Measurements from ENCODE around the gene ARL14EPL.
"Not testable (repeated sequence)": the region's sequence is repeated elsewhere in the genome, so short reads cannot be mapped to it uniquely, and the experiment has no call there.

ARL14EPL gene

DNA sequence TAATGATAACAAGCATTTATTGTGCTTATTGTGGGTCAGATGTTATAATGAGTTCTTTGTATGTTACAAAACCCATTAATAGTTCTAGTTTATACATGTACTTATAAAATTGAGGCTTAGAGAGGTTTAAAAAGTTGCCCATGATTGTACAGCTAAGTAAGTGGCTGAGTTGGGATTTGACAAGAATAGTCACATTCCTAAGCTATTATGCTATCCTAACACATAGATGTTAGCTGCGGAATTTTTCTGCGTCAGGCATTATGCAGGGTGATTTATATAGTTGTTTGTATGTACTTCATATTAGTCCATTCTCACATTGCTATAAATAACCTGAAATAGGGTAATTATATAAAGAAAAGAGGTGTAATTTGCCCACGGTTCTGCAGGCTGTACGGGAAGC lies 65.0 kb downstream of the ARL14EPL start:
- TF ChIP-seq, protein P1, sequence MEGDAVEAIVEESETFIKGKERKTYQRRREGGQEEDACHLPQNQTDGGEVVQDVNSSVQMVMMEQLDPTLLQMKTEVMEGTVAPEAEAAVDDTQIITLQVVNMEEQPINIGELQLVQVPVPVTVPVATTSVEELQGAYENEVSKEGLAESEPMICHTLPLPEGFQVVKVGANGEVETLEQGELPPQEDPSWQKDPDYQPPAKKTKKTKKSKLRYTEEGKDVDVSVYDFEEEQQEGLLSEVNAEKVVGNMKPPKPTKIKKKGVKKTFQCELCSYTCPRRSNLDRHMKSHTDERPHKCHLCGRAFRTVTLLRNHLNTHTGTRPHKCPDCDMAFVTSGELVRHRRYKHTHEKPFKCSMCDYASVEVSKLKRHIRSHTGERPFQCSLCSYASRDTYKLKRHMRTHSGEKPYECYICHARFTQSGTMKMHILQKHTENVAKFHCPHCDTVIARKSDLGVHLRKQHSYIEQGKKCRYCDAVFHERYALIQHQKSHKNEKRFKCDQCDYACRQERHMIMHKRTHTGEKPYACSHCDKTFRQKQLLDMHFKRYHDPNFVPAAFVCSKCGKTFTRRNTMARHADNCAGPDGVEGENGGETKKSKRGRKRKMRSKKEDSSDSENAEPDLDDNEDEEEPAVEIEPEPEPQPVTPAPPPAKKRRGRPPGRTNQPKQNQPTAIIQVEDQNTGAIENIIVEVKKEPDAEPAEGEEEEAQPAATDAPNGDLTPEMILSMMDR (IDR thresholded peaks at IDR 0.05; ENCODE audit: control extremely low read depth, extremely low read depth, low read depth, missing control alignments), result no peak
- CTCF ChIA-PET, result no interaction called here
- POLR2A ChIA-PET, result no interaction called here
- DNase-seq (ENCODE audit: extremely low spot score), result no peak

DNA sequence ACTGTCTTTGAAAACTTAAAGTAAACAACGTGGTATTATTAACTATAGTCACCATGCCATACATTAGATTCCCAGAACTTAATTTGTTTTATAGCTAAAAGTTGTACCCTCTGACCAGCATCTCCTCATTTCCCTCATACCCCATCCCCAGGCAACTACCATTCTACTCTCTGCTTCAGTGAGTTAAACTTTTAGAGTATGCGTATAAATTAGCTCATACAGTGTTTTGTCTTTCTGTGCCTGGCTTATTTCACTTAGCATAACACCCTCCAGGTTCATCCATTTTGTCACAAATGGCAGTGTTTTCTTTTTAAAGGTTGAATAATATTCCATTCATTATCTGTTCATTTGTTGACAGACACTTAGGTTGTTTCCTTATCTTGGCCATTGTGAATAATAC lies 66.7 kb downstream of the ARL14EPL start:
- no peak for DNase-seq (ENCODE audit: extremely low spot score)
- TF ChIP-seq, protein P1 (IDR thresholded peaks at IDR 0.05; ENCODE audit: control extremely low read depth, extremely low read depth, low read depth, missing control alignments), result no peak
- ChIA-PET POLR2A (no interaction called here), CTCF (interaction anchor here (0.8 kb wide), 1 partner anchor 9 kb away, joined by 3 read pairs; no protein-coding TSS in a partner anchor)

DNA sequence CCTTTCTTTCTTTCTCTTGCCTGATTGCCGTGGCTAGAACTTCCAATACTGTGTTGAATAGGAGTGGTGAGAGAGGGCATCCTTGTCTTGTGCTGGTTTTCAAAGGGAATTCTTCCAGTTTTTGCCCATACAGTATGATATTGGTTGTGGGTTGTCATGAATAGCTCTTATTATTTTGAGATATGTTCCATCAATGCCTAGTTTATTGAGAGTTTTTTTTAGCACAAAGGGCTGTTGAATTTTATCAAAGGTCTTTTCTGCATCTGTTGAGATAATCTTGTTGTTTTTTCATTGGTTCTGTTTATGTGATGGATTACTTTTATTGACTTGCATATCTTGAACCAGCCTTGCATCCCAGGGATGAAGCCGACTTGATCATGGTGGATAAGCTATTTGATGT lies 72.7 kb downstream of the ARL14EPL start:
- POLR2A ChIA-PET; DNase-seq (ENCODE audit: extremely low spot score): not testable (repeated sequence)
- CTCF ChIA-PET, result interaction anchor here (1.3 kb wide), 1 partner anchor 10 kb away, joined by 3 read pairs; no protein-coding TSS in a partner anchor
